ENCODE measurements around the gene ITGAV.
A peak's percentile ranks its signal among the peaks of the same experiment; 100 is the strongest.

ITGAV gene

DNA sequence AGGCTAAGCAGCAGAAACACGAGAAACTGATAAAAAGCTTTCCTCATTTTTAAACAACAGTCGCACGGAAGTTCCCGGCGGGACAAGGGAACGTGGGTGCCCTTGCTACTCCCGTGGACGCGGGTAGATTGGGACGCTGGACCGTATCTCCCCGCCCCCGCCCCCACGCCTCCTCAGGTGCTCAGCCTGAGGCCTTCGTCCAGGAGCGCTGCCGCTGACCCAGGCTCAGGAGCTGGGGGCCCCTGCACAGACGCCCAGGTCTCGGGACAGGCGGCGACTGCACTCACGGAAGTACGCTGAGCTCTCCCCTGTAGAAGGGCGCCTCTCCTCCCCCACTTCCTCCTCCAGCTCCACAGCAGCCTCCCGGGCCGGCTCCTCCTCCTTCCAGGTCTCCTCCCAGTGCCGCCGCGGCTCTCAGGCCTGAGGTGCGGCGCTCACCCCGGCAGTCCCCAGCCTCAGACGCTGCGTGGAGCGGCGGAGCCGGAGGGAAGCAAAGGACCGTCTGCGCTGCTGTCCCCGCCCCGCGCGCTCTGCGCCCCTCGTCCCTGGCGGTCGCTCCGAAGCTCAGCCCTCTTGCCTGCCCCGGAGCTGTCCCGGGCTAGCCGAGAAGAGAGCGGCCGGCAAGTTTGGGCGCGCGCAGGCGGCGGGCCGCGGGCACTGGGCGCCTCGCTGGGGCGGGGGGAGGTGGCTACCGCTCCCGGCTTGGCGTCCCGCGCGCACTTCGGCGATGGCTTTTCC, at the start of gene ITGAV:
TSS of gene ITGAV (plus strand) at position 445 of the 738 bp plus-strand sequence. CDS start at position 728, 283 bp downstream.
- Mint-ChIP-seq H3K27ac (peak within 1 kb of the TSS; percentile 88 to 97 (median 97)), H3K9me3 (no peaks in the 10 kb centered on the region), H3K27me3 (ENCODE audit: low read depth) (peaks cover 7% of the 10 kb centered on the region), H3K36me3 (ENCODE audit: low read depth) (no peaks in the 10 kb centered on the region), H3K4me3 (peak within 1 kb of the TSS; percentile 87 to 95 (median 92)), H3K4me1 (peaks cover 21% of the 10 kb centered on the region)
- no peak for TF ChIP-seq CTCF (IDR thresholded peaks at IDR 0.05; ENCODE audit: unreplicated experiment in 3 of 3)

DNA sequence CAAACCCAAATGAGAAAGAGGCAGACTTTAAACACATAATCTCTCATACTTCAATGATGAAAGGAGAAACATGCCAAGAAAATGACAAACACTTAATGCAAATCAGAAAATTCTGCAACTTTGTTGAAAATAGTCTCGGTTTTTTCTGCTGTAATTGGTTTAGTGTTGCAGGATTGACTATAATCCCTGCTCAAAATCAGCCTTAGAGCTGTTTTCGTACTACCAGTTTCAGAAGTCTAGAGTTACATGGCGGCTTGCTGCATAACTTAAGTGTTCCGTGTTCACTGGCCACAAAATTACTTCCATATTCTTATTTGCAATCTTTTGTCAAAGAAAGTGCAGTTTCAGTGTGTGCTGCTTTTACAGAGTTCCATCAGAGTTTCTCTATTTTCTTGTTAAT, 48.9 kb upstream of the ITGAV start:
- Mint-ChIP-seq H3K9me3 (no peaks in the 10 kb centered on the region), H3K4me1 (peaks cover 16% of the 10 kb centered on the region), H3K36me3 (ENCODE audit: low read depth) (no peaks in the 10 kb centered on the region), H3K27ac (peak overlapping the region; percentile 40 to 65 (median 57)), H3K27me3 (ENCODE audit: low read depth) (no peaks in the 10 kb centered on the region), H3K4me3 (no peak overlapping the region)
- no peak for TF ChIP-seq CTCF (IDR thresholded peaks at IDR 0.05; ENCODE audit: unreplicated experiment in 3 of 3)

DNA sequence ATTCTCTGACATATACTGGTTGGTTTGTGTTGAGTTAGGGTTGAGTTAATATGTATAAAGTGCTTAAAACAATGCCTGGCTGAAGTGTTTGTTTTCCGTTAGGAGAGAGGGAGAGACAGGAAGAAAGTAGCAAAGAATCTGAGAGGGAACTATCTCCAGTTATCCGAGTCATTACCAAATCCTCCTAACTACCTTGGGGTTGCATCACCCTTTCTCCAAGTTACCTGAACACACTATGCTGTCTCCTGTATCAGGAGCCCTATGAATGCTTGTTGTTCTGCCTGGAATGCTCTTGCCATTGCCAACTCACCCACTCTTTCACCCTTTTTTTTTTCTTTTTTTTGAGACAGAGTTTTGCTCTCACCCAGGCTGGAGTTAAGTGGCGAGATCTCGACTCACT, 47.9 kb upstream of the ITGAV start:
- Mint-ChIP-seq H3K36me3 (ENCODE audit: low read depth) (no peaks in the 10 kb centered on the region), H3K9me3 (no peaks in the 10 kb centered on the region), H3K27me3 (ENCODE audit: low read depth) (no peaks in the 10 kb centered on the region), H3K27ac (peak overlapping the region; percentile 13 to 57 (median 55)), H3K4me3 (no peak overlapping the region), H3K4me1 (peaks cover 16% of the 10 kb centered on the region)
- TF ChIP-seq CTCF (IDR thresholded peaks at IDR 0.05; ENCODE audit: unreplicated experiment in 3 of 3): no peak

DNA sequence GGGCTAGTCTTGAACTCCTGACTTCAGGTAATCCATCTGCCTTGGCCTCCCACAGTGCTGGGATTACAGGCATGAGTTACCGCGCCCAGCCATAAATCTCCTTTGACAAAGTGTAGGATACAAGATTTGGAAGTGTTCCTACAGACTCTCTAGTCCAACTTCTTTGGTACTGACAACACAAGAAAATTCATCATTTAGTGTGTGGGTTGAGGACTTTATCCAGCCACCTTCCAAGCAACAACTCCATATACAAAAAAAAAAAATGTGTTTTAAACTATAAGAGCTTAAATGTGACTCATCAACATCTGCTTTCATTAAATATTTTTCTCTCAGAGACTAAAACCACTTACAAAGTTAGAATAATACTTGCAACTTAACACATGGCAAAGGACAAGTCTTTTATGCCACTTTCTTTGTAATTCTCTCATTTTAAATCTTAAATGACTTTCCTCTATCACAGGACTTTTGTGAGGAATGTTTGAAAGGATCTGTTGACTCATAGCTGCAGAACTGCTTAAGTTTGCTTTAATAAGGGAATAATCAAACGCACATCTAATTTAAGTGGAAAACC, 46.2 kb upstream of the ITGAV start:
- no peak for TF ChIP-seq CTCF (IDR thresholded peaks at IDR 0.05; ENCODE audit: unreplicated experiment in 3 of 3)
- H3K4me3 Mint-ChIP-seq: no peak overlapping the region
- no peaks in the 10 kb centered on the region for H3K27me3 Mint-ChIP-seq (ENCODE audit: low read depth)
- no peaks in the 10 kb centered on the region for H3K36me3 Mint-ChIP-seq (ENCODE audit: low read depth)
- H3K4me1 Mint-ChIP-seq: peaks cover 16% of the 10 kb centered on the region
- no peak overlapping the region for H3K27ac Mint-ChIP-seq
- no peaks in the 10 kb centered on the region for H3K9me3 Mint-ChIP-seq

DNA sequence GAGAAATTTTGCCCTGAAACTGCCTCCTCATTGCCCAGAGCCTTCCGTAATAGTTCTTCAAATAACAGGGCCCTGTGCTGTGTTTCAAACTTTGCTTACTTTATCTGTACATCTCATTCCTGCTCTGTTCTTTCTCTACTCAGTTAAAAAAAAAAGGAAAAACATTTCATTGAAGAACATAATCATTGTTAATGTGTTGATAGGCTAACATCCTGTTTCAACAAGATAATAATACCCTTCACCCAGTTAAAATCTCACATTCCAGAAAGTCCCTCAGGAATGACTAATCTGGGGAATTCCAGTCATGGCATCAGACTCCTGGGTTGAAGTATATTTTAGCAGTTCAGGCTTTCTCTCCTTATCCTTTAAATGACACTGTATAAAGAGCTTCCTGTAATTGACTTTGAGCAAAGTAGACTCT, 45.6 kb upstream of the ITGAV start:
- no peaks in the 10 kb centered on the region for H3K27me3 Mint-ChIP-seq (ENCODE audit: low read depth)
- no peak overlapping the region for H3K27ac Mint-ChIP-seq
- peaks cover 16% of the 10 kb centered on the region for H3K4me1 Mint-ChIP-seq
- no peaks in the 10 kb centered on the region for H3K36me3 Mint-ChIP-seq (ENCODE audit: low read depth)
- H3K4me3 Mint-ChIP-seq: no peak overlapping the region
- no peak for TF ChIP-seq CTCF (IDR thresholded peaks at IDR 0.05; ENCODE audit: unreplicated experiment in 3 of 3)
- H3K9me3 Mint-ChIP-seq: no peaks in the 10 kb centered on the region

DNA sequence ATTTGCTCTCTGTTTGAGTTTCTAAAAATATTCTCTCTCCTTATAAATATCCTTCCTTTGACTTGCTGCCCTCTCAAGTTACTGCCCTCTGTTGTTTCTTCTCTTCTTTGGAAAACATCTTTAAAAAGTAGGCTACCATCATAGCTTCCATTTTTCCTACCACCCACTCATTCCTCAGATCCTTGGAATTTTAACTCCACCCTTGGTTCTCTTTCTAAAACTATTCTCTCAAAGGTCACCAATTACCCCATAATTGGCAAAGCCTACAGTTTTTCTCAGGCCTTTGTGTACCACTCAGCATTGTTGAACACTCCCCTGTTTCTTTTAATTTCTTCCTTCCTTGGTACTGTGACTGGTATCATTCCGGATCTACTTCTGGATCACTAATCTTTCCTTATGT, 43.0 kb upstream of the ITGAV start:
- H3K4me1 Mint-ChIP-seq: peaks cover 2% of the 10 kb centered on the region
- no peak overlapping the region for H3K4me3 Mint-ChIP-seq
- H3K27me3 Mint-ChIP-seq (ENCODE audit: low read depth): no peaks in the 10 kb centered on the region
- H3K27ac Mint-ChIP-seq: no peak overlapping the region
- H3K36me3 Mint-ChIP-seq (ENCODE audit: low read depth): no peaks in the 10 kb centered on the region
- TF ChIP-seq CTCF (IDR thresholded peaks at IDR 0.05; ENCODE audit: unreplicated experiment in 3 of 3): no peak
- H3K9me3 Mint-ChIP-seq: no peaks in the 10 kb centered on the region
